NCI-H146 treated with DMSO at 0.1 percent for 48 hours (cell line): Measurements from ENCODE around the gene ISG20.
"Not testable (repeated sequence)": the region's sequence is repeated elsewhere in the genome, so short reads cannot be mapped to it uniquely, and the experiment has no call there.

Experiments
- DNase-seq: peaks from one replicate; lab custom pipeline; 2025; ENCODE audit not compliant: unreplicated experiment; lab: John Stamatoyannopoulos, UW

ISG20 gene

GRCh38 chr15:88617790-88618189, 21.0 kb upstream of the ISG20 start:
- no peak for DNase-seq

- no peak for DNase-seq
Measured at GRCh38 chr15:88618686-88619085, 20.1 kb upstream of the ISG20 start.

GRCh38 chr15:88619796-88620195, 19.0 kb upstream of the ISG20 start:
- no peak for DNase-seq

GRCh38 chr15:88620995-88621772, 17.6 kb upstream of the ISG20 start, which contains the start of gene AEN:
Gene AEN (plus strand): TSS chr15:88621340. CDS start chr15:88626210, 4,870 bp downstream.
- peak; percentile 81 for DNase-seq

- no peak for DNase-seq
Measured at GRCh38 chr15:88621789-88622604, 16.8 kb upstream of the ISG20 start.

GRCh38 chr15:88622605-88622975, 16.2 kb upstream of the ISG20 start:
- no peak for DNase-seq

GRCh38 chr15:88623061-88623460, 15.8 kb upstream of the ISG20 start:
- DNase-seq: no peak

GRCh38 chr15:88623632-88624031, 15.2 kb upstream of the ISG20 start:
- no peak for DNase-seq

GRCh38 chr15:88624156-88624970, 14.5 kb upstream of the ISG20 start:
- DNase-seq: no peak

GRCh38 chr15:88624971-88625490, 13.8 kb upstream of the ISG20 start:
- DNase-seq: no peak

- no peak for DNase-seq
Measured at GRCh38 chr15:88625943-88626741, 12.7 kb upstream of the ISG20 start.

GRCh38 chr15:88627463-88627862, 11.4 kb upstream of the ISG20 start:
- DNase-seq: no peak

- no peak for DNase-seq
Measured at GRCh38 chr15:88628018-88628654, 10.7 kb upstream of the ISG20 start.

- no peak for DNase-seq
Measured at GRCh38 chr15:88629071-88629470, 9.7 kb upstream of the ISG20 start.

- no peak for DNase-seq
Measured at GRCh38 chr15:88630141-88630721, 8.6 kb upstream of the ISG20 start.

GRCh38 chr15:88630798-88631463, 7.9 kb upstream of the ISG20 start:
- DNase-seq: no peak

GRCh38 chr15:88631464-88632028, 7.3 kb upstream of the ISG20 start:
- DNase-seq: no peak

- not testable (repeated sequence) for DNase-seq
Measured at GRCh38 chr15:88632797-88633196, 6.0 kb upstream of the ISG20 start.

- DNase-seq: no peak
Measured at GRCh38 chr15:88634449-88634848, 4.4 kb upstream of the ISG20 start.
